ENCODE data around the gene LIM2.

LIM2 gene

DNA sequence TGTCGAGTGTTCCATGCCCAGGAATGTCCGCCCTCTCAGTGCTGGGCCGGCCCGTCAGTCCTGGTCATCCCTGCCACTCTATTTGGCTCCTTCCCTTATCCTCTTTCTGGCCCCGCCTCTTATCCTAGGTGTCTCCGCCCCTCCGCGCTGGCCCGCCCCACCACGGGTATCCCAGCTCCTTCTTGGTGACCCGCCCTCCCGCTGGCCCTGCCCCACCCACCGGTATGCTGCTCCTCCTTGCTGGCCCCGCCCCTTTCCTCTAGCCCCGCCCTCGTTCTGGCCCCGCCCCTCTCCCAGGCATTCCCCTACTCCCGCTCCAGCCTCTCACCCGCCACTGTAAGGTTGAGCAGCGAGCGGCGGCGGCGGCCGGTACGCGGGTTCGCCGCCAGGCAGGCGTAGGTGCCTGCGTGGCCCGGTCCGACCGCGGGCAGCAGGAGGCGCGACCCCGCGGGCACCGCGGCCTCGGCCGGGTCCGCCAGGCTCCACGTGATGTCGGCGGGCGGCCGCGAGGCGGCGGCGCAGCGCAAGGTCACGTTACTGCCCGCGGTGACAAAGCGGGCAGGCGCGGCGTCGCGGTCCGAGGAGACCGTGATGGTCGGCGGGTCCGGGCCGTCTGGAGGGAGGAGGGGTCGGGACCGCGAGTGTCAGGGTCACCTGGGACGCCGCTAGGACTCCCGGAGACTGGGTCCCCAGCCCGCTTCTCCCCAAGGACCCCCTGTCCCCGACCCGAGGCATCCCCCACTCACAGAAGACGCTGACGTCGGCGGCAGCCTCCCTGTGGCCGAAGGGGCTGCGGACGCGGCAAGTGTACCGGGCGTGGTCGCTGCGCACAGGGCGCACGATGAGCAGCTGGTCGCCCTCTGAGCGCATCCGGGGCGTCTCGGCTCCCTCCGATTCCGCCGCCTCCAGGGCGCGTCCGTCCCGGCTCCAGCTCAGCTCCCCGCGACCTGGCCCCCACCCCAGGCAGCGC lies 47.8 kb downstream of the LIM2 start:
- DNase-seq (ENCODE audit: low read depth): peak; percentile 98

- DNase-seq (ENCODE audit: low read depth): peak; percentile 23
These were observed 48.5 kb downstream of the LIM2 start for GRCh38 chr19:51339313-51339686.

- DNase-seq (ENCODE audit: low read depth): peak; percentile 87
These were observed 49.0 kb downstream of the LIM2 start for GRCh38 chr19:51338563-51339312.

GRCh38 chr19:51337861-51338562 lies 49.8 kb downstream of the LIM2 start:
- DNase-seq (ENCODE audit: low read depth): no peak

DNA sequence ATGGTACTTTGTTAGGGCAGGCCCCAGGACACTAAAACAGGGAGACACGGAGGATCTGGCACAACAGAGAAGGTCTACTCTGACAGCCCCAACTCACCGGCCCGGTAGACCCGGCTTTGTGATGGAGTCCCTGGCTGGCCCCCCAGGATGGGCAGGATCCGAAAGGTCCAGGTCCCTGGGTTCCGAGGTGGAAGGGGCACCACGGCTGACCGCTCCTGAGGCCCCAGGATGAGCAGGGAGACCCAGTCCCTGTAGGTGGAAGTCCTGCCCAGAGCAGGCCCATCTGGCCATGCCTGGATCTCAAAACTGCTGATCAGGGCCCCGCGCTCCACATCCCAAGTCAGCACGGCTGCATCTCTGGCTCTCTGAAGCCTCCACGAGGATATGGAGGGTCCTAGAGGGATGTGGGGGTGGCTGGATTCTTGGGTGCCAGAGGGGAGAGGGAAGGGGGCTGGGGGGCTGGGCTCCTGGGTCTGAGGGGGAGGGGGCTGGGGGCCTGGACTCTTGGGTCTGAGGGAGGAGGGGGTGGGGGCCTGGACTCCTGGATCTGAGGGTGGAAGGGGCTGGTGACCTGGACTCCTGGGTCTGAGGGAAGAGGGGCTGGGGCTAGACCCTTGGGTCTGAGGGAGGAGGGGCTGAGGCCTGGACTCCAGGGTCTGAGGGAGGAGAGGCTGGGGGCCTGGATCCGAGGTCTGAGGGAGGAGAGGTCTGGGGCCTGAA lies 50.5 kb downstream of the LIM2 start:
- DNase-seq (ENCODE audit: low read depth): no peak

DNA sequence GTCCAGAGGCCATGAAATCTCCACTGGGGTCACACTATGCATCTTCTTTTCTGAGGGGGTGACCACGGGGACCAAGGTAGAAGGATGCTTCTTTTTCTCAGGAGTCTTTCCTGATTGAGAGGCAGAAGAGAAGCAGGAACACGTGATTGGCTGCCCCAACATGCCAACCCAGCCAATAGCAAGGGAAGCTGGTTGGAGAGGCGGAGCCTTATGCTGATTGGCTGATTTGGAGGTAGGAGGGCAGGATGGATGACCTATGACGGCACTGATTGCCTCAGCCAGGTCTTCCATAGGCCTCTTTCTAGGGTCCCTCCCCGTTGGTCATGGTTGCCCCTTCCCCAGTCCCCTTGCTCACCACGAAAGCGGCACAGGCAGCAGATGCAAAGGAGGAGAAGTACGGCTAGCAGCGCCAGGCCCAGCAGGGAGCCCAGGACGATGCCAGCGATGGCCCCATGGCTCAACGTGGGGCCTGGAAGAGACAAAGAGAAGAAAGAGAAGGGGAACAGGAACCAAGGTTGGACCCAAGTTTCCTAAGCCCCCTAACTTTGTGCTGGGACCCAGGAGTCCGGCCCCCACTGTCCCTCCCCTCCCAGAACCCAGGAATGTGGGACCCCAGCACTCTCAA lies 53.8 kb downstream of the LIM2 start:
- no peak for DNase-seq (ENCODE audit: low read depth)

GRCh38 chr19:51331716-51332115 lies 56.1 kb downstream of the LIM2 start:
- no peak for DNase-seq (ENCODE audit: low read depth)

- no peak for DNase-seq (ENCODE audit: low read depth)
These were observed 56.6 kb downstream of the LIM2 start for GRCh38 chr19:51331193-51331592.

GRCh38 chr19:51330366-51330765 lies 57.4 kb downstream of the LIM2 start:
- DNase-seq (ENCODE audit: low read depth): no peak

All from activated T-cell treated with anti-CD3 and anti-CD28 coated beads for 48 hours (primary cell).